Pancreas (tissue), 10 donors: Measurements from ENCODE around the gene VDAC1. TPM values are rescaled to one million over a fixed set of nuclear protein-coding genes. Genes with fewer than 3 reads are reported as not detected.

Experiments used
- ATAC-seq, 4 donors: fragments of 200-7000 bp; cut with Tn5 transposase; one replicate each; pipeline versions ENCODE4 v1.8.0 to v1.9.1; 2020; ENCODE audit warnings: mild to moderate bottlenecking in 4 of 4, moderate library complexity in 4 of 4
- DNase-seq, 6 donors: peaks; one replicate each; pipeline ENCODE4 v3.0.0-alpha.2; 2020
- FAIRE-seq: peaks from 2 replicates; lab custom pipeline; 2012; peaks lifted over from hg19 to GRCh38; lab: Jason Lieb, UNC
- H3K27ac ChIP-seq, 4 donors: fragments of 200-600 bp; sonication (generic); 1 replicate in 3 of 4; 2 replicates in 1 of 4; pipeline versions ENCODE4 v1.5.0 to v1.8.0; 2020
- H3K27me3 ChIP-seq, 4 donors: fragments of 200-600 bp; one replicate each; pipeline ENCODE4 v1.8.0; 2021
- H3K36me3 ChIP-seq, 3 donors: fragments of 200-600 bp; sonication (generic) in 1 of 3; one replicate each; pipeline versions ENCODE4 v1.5.0 to v1.8.0; 2020 to 2021
- H3K4me1 ChIP-seq, 3 donors: fragments of 200-600 bp; one replicate each; pipeline ENCODE4 v1.8.0; 2021
- H3K4me3 ChIP-seq, 4 donors: fragments of 200-600 bp; sonication (generic) in 2 of 4; one replicate each; pipeline versions ENCODE4 v1.5.0 to v1.8.0; 2020 to 2021
- H3K9me3 ChIP-seq, 4 donors: fragments of 200-600 bp; one replicate each; pipeline ENCODE4 v1.8.0; 2021
- CTCF ChIP-seq, 4 donors: fragments of 200-600 bp; sonication (generic) in 3 of 4; IDR thresholded peaks; one replicate each; pipeline versions ENCODE4 v1.5.0 to v1.8.0; 2021; ENCODE audit warnings: antibody characterized with exemption in 4 of 4
- WGBS, 2 donors: extraction: QIAGEN DNeasy Blood & Tissue Kit; methylation state at CpG; one replicate each; pipeline ENCODE4 v1.1.7; 2013; 5-methylcytosine and 5-hydroxymethylcytosine counted together
- intact Hi-C, 3 donors: fragments of 100-400 bp; cut with DNase I; formaldehyde crosslinking; loops; one replicate each; pipeline versions ENCODE4 v1.11.1 to v1.14.2; 2022
- polyA plus RNA-seq, 2 donors: library from polyadenylated mRNA; stranded (reverse); fragments of 200-250 nt; gene quantifications; one replicate each; pipeline ENCODE4 v1.2.3, GENCODE V29; 2013
- total RNA-seq, 6 donors: library from RNA; stranded (reverse); fragmentation: NEBNext Ultra II Directional in 4 of 6; extraction: Animal tissue kit (Norgen Biotek cat#: 25700) in 4 of 6; gene quantifications; one replicate each; pipeline versions ENCODE4 v1.2.1 to v1.2.4, GENCODE V29; 2021 to 2023
- donor health status: healthy with polysubstance abuse.
- donor health status: DM: no; HTN: no; CAD: no; lungs with moderate emphysema.
- donor health status: DM: no; HTN: no; CAD: no.
- donor health status: control.
- donor health status: control.
- donor health status: Bipolar disorder and iron deficiency.
- donor health status: DM: yes; HTN: yes; CAD: no.
- donor health status: DM: no; HTN: no; CAD: no.
- donor health status: DM: no; HTN: no; CAD: no.
- donor health status: DM: yes; HTN: yes; CAD: no.

Gene VDAC1
- total and polyA plus RNA-seq, 8 donors = 41.8 to 87.8 (median 63.4) TPM

- FAIRE-seq = no peak
- peaks cover 0 to 7% (median 0%) of the 10 kb centered on the region in 3 donors for H3K36me3 ChIP-seq
- ATAC-seq = peak in 3 of 4 donors; percentile 12
- H3K4me1 ChIP-seq = peaks cover 21 to 54% (median 44%) of the 10 kb centered on the region in 3 donors
- TF ChIP-seq CTCF (IDR thresholded peaks at IDR 0.05) = no peak
- DNase-seq = no peak
- intact Hi-C loops = no loop called here
- H3K4me3 ChIP-seq = no peak overlapping the region
- H3K9me3 ChIP-seq = no peaks in the 10 kb centered on the region
- 54 to 57% methylated on average over 8 of the region's 8 CpGs for WGBS, 2 donors
- H3K27me3 ChIP-seq = no peaks in the 10 kb centered on the region
- peak overlapping the region in 1 of 4 donors; percentile 28 for H3K27ac ChIP-seq
Observed at GRCh38 chr5:133995341-133995740, 9.4 kb downstream of the VDAC1 start.

GRCh38 chr5:133994990-133995333 is 9.8 kb downstream of the VDAC1 start:
- H3K4me1 ChIP-seq = peaks cover 21 to 50% (median 44%) of the 10 kb centered on the region in 3 donors
- intact Hi-C loops = no loop called here
- FAIRE-seq = no peak
- no peak for DNase-seq
- no peaks in the 10 kb centered on the region for H3K27me3 ChIP-seq
- peak overlapping the region in 1 of 4 donors; percentile 28 for H3K27ac ChIP-seq
- no peaks in the 10 kb centered on the region for H3K9me3 ChIP-seq
- 26 to 30% methylated on average over 6 of the region's 6 CpGs for WGBS, 2 donors
- ATAC-seq = peak in 3 of 4 donors; percentile 13 to 45 (median 28)
- no peak overlapping the region for H3K4me3 ChIP-seq
- peaks cover 0 to 11% (median 0%) of the 10 kb centered on the region in 3 donors for H3K36me3 ChIP-seq
- TF ChIP-seq CTCF (IDR thresholded peaks at IDR 0.05) = no peak

- no peaks in the 10 kb centered on the region for H3K27me3 ChIP-seq
- peaks cover 21 to 49% (median 44%) of the 10 kb centered on the region in 3 donors for H3K4me1 ChIP-seq
- no peak for TF ChIP-seq CTCF (IDR thresholded peaks at IDR 0.05)
- FAIRE-seq (no peak), ATAC-seq (peak in 3 of 4 donors; percentile 3 to 11 (median 7)), DNase-seq (no peak)
- peaks cover 0 to 13% (median 0%) of the 10 kb centered on the region in 3 donors for H3K36me3 ChIP-seq
- H3K4me3 ChIP-seq = no peak overlapping the region
- H3K27ac ChIP-seq = no peak overlapping the region
- 44 to 51% methylated on average over 9 of the region's 9 CpGs for WGBS, 2 donors
- intact Hi-C loops = no loop called here
- H3K9me3 ChIP-seq = no peaks in the 10 kb centered on the region
Observed at GRCh38 chr5:133994297-133994989, 10.3 kb downstream of the VDAC1 start.

GRCh38 chr5:133993185-133993936 is 11.4 kb downstream of the VDAC1 start:
- no peak for FAIRE-seq
- intact Hi-C loops = no loop called here
- TF ChIP-seq CTCF (IDR thresholded peaks at IDR 0.05) = no peak
- Histone ChIP-seq H3K36me3 (peaks cover 0 to 20% (median 8%) of the 10 kb centered on the region in 3 donors), H3K4me1 (peaks cover 21 to 49% (median 44%) of the 10 kb centered on the region in 3 donors), H3K27ac (no peak overlapping the region), H3K4me3 (no peak overlapping the region), H3K27me3 (no peaks in the 10 kb centered on the region), H3K9me3 (no peaks in the 10 kb centered on the region)
- DNase-seq = no peak
- 16 to 17% methylated on average over 2 of the region's 2 CpGs for WGBS, 2 donors
- peak; percentile 12 to 32 (median 28) for ATAC-seq
